Stimulated activated CD4-positive, alpha-beta T cell treated with anti-CD3 and anti-CD28 coated beads, TNF-alpha, amount 100 ng/mL, for 48 hours (primary cell): ENCODE measurements around the gene KCNC1.

Source experiments
- DNase-seq, 3 donors: peaks; one replicate each; pipeline ENCODE4 v3.0.0-alpha.2; 2020; ENCODE audit warnings: low read depth in 3 of 3

KCNC1 gene

DNA sequence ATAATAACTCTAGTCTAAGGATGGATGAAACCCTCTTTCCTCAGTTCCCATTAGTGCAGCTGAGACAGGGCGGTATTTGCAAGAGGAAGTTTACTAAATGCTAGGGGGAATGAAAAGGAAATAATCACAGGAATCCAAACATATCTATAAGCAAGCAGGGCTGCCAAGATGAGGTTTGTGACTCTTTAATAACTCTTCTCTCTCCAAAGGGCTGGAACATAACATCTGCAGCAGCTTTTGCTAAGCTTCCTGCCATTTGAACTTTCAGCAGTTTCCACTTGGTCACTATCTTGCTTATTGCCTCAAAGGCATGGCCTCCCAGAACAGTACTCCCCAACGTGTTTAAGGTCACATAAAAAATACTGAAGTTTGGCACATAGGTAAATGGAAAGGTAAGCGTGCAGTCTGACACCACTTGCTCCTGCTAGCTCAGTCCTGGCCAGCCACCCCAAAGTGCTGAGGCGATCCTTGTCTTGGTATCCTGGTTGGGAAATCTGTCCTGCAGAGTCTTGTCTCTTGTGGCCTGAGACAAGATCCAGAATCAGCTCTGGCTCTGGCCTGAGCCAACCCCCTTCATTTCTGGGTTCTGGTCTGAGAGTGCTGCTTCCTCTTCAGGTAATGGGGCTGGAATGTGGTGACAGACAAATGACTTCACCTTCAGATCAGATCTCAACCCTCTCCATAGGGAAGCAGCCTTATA, 81.8 kb downstream of the KCNC1 start:
- DNase-seq = no peak

DNA sequence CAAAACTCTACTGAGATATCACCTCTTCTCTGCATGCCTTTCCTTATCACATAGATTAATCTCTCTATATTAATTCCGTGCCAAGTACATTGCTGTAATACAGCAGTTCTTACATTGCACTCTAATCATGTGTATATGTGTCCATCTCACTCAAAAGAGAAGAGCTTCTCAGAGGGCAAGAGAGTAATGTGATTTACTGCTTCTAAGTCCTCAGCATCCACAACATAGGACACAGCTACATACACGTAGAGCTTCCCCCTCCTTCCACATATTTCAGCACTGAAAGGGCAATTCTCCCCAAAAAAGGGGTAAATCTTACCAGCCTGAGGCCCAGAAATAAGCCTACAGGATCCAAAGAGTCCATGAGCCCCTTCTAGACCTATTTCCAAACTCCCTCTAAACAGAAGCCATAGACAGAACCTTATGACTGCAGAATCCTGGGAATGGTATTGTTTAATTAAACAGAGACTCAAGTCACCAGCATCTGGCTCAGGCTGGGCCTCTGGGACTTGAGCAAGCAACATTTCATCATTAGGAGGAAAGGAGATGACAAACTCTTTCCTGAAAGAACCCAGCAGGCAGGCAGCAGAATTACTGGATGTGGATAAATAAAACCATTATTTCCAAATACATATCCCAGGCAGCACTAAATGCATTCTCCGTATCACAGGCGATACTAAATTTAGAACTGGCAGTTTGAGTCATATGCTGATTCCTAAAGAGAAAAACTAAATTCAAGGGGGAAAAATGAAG, 87.2 kb downstream of the KCNC1 start:
- no peak for DNase-seq

DNA sequence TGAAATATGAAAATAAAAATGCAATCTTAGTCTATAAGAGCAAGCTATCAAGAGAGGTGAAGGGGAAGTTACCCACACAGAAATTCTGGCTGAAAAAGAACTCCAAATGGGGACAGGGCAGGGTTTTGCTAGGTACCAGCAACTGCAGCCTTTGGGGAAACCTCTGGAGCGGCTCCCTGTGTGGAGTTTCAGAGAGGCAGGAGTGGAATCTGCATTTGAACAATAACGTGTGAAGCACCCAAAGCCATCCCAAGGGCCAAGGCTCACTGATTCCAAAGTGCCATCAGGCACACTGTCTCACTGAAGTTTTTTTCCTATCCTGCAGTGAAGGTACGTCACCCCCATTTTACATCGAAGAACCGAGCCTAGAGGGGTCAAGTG, 87.8 kb downstream of the KCNC1 start:
- no peak for DNase-seq

DNA sequence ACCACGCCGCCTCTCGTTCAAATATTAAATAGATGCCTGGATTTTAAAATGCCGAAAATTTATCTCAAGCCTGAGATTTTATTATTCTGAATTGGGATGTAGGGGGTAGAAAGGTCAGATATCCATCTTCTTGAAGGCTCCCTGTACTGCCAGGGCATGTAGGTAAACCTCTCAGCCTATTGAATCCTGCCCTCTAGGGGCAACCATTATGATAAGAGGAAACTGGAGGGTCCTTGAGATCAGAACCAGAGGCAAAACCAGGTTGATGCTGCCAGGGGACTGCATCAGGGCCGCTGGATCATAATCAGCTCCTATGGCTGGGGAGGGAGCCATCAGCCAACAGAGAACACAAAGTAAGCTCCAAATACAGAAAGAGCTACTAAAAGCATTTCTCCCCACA, 92.4 kb downstream of the KCNC1 start:
- no peak for DNase-seq

DNA sequence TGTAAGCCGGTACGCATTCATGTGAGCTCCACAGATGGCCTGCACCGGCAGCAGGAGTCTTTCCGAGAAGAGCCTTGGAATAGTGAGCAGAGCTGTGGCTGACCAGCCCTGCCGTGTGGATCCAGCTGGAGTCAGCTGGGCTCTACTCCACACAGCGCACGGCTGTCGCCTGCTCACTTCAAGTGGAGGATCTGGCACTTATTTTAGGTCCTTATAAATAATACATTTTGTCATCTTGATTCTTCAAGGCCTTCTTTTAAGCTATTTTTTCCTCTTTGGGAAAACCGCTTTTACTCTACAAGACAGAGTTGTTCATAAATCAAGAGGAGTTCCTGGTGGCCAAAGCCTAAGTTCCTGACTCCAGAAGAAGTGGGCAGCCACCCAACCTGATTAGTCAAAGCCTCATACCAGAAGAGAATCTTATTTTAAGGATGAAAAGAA, 93.8 kb downstream of the KCNC1 start:
- DNase-seq = no peak

DNA sequence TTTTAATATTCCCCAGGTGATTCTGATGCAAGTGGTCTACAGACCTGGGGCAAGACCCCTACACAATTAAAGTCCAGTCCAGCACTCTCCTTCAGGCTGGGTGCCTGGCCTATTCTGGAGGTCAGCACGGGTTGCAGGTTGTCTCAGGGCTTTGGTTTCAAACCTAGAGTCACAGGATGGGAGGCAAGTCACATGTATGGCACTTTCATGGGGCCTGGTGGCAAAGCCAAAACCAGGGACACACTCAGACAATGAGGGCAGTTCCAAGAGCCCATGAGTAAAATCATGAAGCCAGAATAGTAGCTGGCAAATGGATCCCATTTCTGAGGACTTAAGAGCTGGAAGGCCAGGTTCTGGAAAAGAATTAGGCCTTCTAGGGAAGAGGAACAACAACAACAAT, 96.6 kb downstream of the KCNC1 start:
- DNase-seq = no peak

DNA sequence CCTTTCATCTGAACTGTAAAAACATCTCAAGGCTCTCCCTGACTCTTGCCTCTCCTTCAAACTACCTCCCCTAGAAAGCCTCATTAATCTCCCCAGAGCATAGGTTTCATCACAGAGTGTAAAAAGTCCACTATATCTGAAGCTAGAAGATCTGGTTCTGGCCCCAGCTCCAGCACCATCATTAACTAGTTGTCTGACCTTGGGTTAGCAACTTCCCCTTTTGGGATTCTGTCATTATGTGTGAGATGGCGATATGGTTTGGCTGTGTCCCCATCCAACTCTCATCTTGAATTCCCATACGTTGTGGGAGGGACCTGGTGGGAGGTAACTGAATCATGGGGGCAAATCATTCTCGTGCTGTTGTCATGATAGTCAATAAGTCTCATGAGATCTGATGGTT, 97.3 kb downstream of the KCNC1 start:
- DNase-seq = no peak
